Karpas-422 (cell line): ENCODE results near the gene PPCDC. TPM values are rescaled to one million over a fixed set of nuclear protein-coding genes. Genes with fewer than 3 reads are reported as not detected.
"Not testable (repeated sequence)": the region's sequence is repeated elsewhere in the genome, so short reads cannot be mapped to it uniquely, and the experiment has no call there.

Experiments
- DNase-seq: peaks from one replicate; pipeline ENCODE4 v3.0.0-alpha.2; 2015
- H2AFZ ChIP-seq: fragments of 200-600 bp; sonication (generic); 2 replicates; pipeline ENCODE4 v1.6.1; 2014; ENCODE audit warnings: antibody characterized with exemption, low read length, mixed read lengths
- H3K27ac ChIP-seq: fragments of 200-600 bp; sonication (generic); 2 replicates; pipeline ENCODE4 v1.5.1; 2014; ENCODE audit warnings: mild to moderate bottlenecking, low read length, moderate library complexity
- H3K27me3 ChIP-seq: fragments of 200-600 bp; sonication (generic); 2 replicates; pipeline ENCODE4 v1.6.1; 2014; ENCODE audit warnings: low read length, mixed read lengths
- H3K36me3 ChIP-seq: fragments of 200-600 bp; sonication (generic); 2 replicates; pipeline ENCODE4 v1.6.1; 2014; ENCODE audit warnings: low read length, mixed read lengths; ENCODE audit not compliant: insufficient read depth
- H3K4me1 ChIP-seq: fragments of 200-600 bp; sonication (generic); 2 replicates; pipeline ENCODE4 v1.6.1; 2014; ENCODE audit warnings: mild to moderate bottlenecking, low read length, mixed read lengths
- H3K4me2 ChIP-seq: fragments of 200-600 bp; sonication (generic); 2 replicates; pipeline ENCODE4 v1.6.1; 2014; ENCODE audit warnings: low read length, low read depth, mild to moderate bottlenecking; ENCODE audit not compliant: poor library complexity, severe bottlenecking
- H3K4me3 ChIP-seq: fragments of 200-600 bp; sonication (generic); 2 replicates; pipeline ENCODE4 v1.5.1; 2014; ENCODE audit warnings: mild to moderate bottlenecking, antibody characterized with exemption, low read length, mixed read lengths
- H3K79me2 ChIP-seq: fragments of 200-600 bp; sonication (generic); 2 replicates; pipeline ENCODE4 v1.6.1; 2014; ENCODE audit warnings: mild to moderate bottlenecking, low read length, mixed read lengths
- H3K9ac ChIP-seq: fragments of 200-600 bp; sonication (generic); 2 replicates; pipeline ENCODE4 v1.6.0; 2014; ENCODE audit warnings: low read length
- H3K9me2 ChIP-seq: fragments of 200-600 bp; sonication (generic), shearing (Covaris generic); replicated peaks from 2 replicates; pipeline ENCODE4 v1.6.0; 2014; ENCODE audit warnings: mild to moderate bottlenecking, low read length, moderate library complexity; ENCODE audit not compliant: insufficient read depth
- H3K9me3 ChIP-seq: fragments of 300-700, 200-600 bp; sonication (generic); 2 replicates; pipeline ENCODE4 v1.6.1; 2014; ENCODE audit warnings: low read length, mixed read lengths
- H4K20me1 ChIP-seq: fragments of 200-600 bp; sonication (generic); 2 replicates; pipeline ENCODE4 v1.6.1; 2014; ENCODE audit warnings: mild to moderate bottlenecking, antibody characterized with exemption, low read length, low read depth; ENCODE audit not compliant: insufficient read depth
- total RNA-seq: library from RNA; depleted of rRNA; stranded (reverse); fragments of >200 nt; shearing (Covaris generic); gene quantifications from 2 replicates; pipeline ENCODE4 v1.2.3, GENCODE V29; 2014; ENCODE audit warnings: low replicate concordance

The PPCDC gene
- total RNA-seq, 1 experiment from 2014 or later, result 19.3 TPM

DNA sequence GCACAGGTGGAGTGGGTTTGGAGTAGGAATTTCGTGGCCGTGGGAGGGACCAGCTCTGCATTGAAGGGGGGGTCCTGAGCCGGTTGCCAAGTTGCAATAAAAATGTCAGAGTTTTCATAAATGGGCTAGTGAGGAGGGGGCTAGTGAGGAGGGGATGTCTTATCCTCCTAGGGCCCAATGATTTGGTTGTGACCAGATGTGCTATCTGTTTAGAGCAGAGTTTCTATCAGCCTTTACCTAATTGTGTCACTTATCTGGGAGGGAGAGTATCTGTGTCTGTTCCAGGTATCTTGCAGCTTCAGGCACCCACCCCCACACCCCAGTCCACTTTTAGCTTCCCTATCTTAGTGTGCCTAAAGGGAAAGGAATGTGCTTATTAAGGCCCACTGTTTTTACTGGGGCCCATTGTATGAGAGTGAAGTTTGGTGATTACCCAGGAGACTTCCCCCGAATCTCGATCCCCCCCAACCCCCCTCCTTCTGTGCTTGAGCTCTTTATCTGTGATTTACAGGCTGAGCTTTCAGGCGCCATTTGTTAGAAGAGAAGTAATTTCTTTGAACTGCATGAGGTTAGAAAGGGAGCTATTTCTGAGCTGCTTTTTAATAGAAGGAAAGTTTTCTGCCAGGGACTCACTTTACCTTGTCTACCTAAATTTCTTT is 42.6 kb downstream of the PPCDC start:
- Histone ChIP-seq H3K9me2 (no peaks in the 10 kb centered on the region), H3K27ac (no peak overlapping the region), H2AFZ (no peak overlapping the region), H4K20me1 (no peaks in the 10 kb centered on the region), H3K4me2 (no peak overlapping the region), H3K9ac (no peak overlapping the region), H3K79me2 (no peaks in the 10 kb centered on the region), H3K36me3 (no peaks in the 10 kb centered on the region), H3K4me3 (no peak overlapping the region), H3K4me1 (no peaks in the 10 kb centered on the region), H3K27me3 (no peaks in the 10 kb centered on the region), H3K9me3 (no peaks in the 10 kb centered on the region)
- no peak for DNase-seq

DNA sequence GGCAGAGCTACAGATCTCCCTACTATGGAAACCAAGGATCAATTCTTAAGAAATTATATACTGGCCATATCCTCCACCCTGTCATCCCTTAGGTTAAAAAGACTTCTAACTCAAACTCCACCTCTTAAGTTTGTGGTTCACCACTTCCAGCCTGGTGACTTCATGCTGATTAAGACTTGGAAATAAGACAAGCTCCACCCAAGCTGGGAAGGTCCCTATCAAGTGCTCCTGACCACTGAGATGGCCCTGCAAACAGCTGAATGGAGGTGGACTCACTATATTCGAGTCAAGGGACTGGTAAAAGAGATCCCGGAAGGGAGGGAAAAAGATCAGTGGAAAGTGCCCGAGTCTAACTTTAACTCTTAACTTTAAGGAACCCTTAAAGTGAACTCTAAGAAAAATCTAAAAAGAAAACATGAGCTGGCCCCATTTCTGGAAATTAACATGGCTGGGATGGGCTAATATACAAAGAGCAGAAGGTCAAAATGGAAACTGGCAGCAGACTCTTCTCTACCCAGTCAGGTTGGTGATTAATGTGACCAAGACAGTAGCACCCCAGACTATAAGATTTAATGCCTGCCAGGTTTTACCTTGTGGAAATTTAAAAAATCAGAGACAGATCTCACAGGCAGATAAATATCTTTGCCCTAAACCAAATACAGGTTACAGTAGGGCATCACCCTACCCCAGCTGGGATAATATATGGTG is 43.9 kb downstream of the PPCDC start:
- Histone ChIP-seq H3K4me2 (no peak overlapping the region), H2AFZ (no peak overlapping the region), H3K4me1 (no peaks in the 10 kb centered on the region), H3K9me2 (no peaks in the 10 kb centered on the region), H3K9ac (no peak overlapping the region), H3K27me3 (no peaks in the 10 kb centered on the region), H3K79me2 (no peaks in the 10 kb centered on the region), H3K27ac (no peak overlapping the region), H3K9me3 (no peaks in the 10 kb centered on the region), H3K4me3 (no peak overlapping the region), H3K36me3 (no peaks in the 10 kb centered on the region), H4K20me1 (no peaks in the 10 kb centered on the region)
- no peak for DNase-seq

- no peaks in the 10 kb centered on the region for H3K79me2 ChIP-seq
- no peaks in the 10 kb centered on the region for H3K9me3 ChIP-seq
- H3K27ac ChIP-seq, result no peak overlapping the region
- no peaks in the 10 kb centered on the region for H3K27me3 ChIP-seq
- no peak overlapping the region for H3K9ac ChIP-seq
- no peak for DNase-seq
- H2AFZ ChIP-seq, result no peak overlapping the region
- no peaks in the 10 kb centered on the region for H3K4me1 ChIP-seq
- no peak overlapping the region for H3K4me2 ChIP-seq
- H3K4me3 ChIP-seq, result no peak overlapping the region
- H3K9me2 ChIP-seq, result no peaks in the 10 kb centered on the region
- H4K20me1 ChIP-seq, result no peaks in the 10 kb centered on the region
- H3K36me3 ChIP-seq, result no peaks in the 10 kb centered on the region
Observed at GRCh38 chr15:75068748-75069147, 45.4 kb downstream of the PPCDC start.

- Histone ChIP-seq H3K4me1 (no peaks in the 10 kb centered on the region), H3K36me3 (no peaks in the 10 kb centered on the region), H3K9me3 (no peaks in the 10 kb centered on the region), H3K27ac (no peak overlapping the region), H2AFZ (no peak overlapping the region), H4K20me1 (no peaks in the 10 kb centered on the region), H3K9me2 (no peaks in the 10 kb centered on the region), H3K9ac (no peak overlapping the region), H3K4me3 (no peak overlapping the region), H3K79me2 (no peaks in the 10 kb centered on the region), H3K4me2 (no peak overlapping the region), H3K27me3 (no peaks in the 10 kb centered on the region)
- DNase-seq, result peak; percentile 53
Observed at GRCh38 chr15:75069301-75069925, 46.0 kb downstream of the PPCDC start.

DNA sequence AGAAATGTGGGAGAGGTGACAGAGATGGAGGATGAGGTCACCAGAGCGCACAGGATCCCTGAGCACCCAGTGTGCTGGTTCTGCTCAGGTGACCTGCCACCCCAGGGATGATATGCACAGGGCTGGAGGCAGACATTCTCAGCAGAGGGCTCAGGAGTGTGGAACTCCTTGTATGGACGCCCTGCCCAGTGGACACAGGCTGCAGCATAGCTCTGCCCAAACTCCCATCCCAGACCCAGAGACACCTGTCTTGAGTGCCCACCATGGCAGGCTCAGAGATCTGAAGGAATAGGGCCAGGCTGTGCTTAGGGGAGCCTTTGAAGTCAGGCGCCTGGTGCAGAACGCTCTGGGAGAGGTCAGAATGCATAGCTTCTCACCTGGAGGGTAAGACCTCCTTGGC is 47.3 kb downstream of the PPCDC start:
- H3K9me2 ChIP-seq, result no peaks in the 10 kb centered on the region
- no peaks in the 10 kb centered on the region for H3K36me3 ChIP-seq
- peaks cover 3% of the 10 kb centered on the region; the same call in 1 of the 2 replicates for H3K9me3 ChIP-seq
- no peak overlapping the region for H3K27ac ChIP-seq
- H3K79me2 ChIP-seq, result no peaks in the 10 kb centered on the region
- H2AFZ ChIP-seq, result no peak overlapping the region
- no peak overlapping the region for H3K4me3 ChIP-seq
- no peak for DNase-seq
- no peaks in the 10 kb centered on the region for H4K20me1 ChIP-seq
- H3K9ac ChIP-seq, result no peak overlapping the region
- H3K4me1 ChIP-seq, result no peaks in the 10 kb centered on the region
- H3K27me3 ChIP-seq, result no peaks in the 10 kb centered on the region
- H3K4me2 ChIP-seq, result no peak overlapping the region

GRCh38 chr15:75073197-75073596 is 49.8 kb downstream of the PPCDC start:
- Histone ChIP-seq H3K9me2 (no peaks in the 10 kb centered on the region), H3K36me3 (no peaks in the 10 kb centered on the region), H3K79me2 (no peaks in the 10 kb centered on the region), H3K9me3 (peaks cover 3% of the 10 kb centered on the region; the same call in 1 of the 2 replicates), H3K4me3 (no peak overlapping the region), H3K9ac (no peak overlapping the region), H3K4me1 (no peaks in the 10 kb centered on the region), H3K27ac (no peak overlapping the region), H4K20me1 (no peaks in the 10 kb centered on the region), H2AFZ (no peak overlapping the region), H3K27me3 (no peaks in the 10 kb centered on the region), H3K4me2 (no peak overlapping the region)
- DNase-seq, result no peak

DNA sequence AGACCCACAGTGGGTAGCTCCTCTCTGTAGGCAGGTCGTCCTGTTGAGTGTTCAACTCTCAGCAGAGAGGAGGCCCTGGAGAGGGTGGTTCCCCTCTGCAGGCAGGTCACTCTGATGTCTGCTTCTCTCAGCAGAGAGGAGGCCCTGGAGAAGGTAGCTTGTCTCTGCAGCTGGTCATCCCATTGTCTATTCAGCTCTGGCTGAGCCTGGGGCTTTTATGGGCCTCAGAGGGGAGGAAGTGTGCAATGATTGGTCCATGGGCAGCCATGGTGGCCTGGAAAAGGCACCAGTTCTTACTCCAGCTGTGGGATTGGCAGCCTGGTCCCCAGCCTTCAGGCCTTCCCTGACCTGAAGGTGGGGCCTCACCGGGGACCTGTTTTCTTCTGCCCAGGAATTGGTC is 52.9 kb downstream of the PPCDC start:
- Histone ChIP-seq H3K36me3 (no peaks in the 10 kb centered on the region), H3K27me3 (no peaks in the 10 kb centered on the region), H3K9me3 (peaks cover 3% of the 10 kb centered on the region; the same call in 1 of the 2 replicates), H4K20me1 (no peaks in the 10 kb centered on the region), H3K4me1 (no peaks in the 10 kb centered on the region), H3K27ac (no peak overlapping the region), H3K4me3 (no peak overlapping the region), H3K9ac (no peak overlapping the region), H3K79me2 (no peaks in the 10 kb centered on the region), H3K9me2 (no peaks in the 10 kb centered on the region), H3K4me2 (no peak overlapping the region), H2AFZ (no peak overlapping the region)
- DNase-seq, result no peak

DNA sequence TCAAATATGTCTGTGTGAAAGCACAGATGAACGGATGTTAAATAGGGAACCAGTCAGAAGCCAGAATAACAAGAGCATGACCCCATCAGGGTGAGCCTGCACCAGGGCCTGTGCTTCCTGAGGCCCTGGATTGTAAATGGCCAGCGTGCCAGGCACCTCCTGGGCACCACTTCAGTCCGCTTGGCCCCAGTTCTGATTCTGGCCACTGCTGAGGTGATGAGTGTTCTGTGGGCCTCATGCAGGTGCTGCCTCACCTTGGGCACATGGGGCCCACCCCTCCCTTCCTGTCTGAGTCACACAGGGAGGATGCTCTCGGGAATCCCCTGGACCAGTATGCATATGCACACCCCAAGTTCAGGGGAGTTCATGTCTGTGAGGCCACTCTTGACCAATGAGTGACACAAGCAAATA is 54.2 kb downstream of the PPCDC start:
- H3K9ac ChIP-seq, H3K79me2 ChIP-seq, H3K36me3 ChIP-seq, H3K27ac ChIP-seq, H3K9me3 ChIP-seq, H2AFZ ChIP-seq, H3K27me3 ChIP-seq, H3K9me2 ChIP-seq, H3K4me2 ChIP-seq, H3K4me1 ChIP-seq, H3K4me3 ChIP-seq, DNase-seq, H4K20me1 ChIP-seq: not testable (repeated sequence)
